Brain microvascular endothelial cell (primary cell): ENCODE measurements around the gene TNS3.

ENCODE experiments used
- DNase-seq: peaks from one replicate; pipeline ENCODE4 v3.0.0-alpha.2; 2020
- H3K27ac ChIP-seq: fragments of 250-450 bp; sonication (Bioruptor Pico); 2 replicates; pipeline ENCODE4 v1.5.1; 2020; ENCODE audit warnings: mild to moderate bottlenecking, moderate library complexity
- H3K27me3 ChIP-seq: fragments of 250-450 bp; sonication (Bioruptor Pico); replicated peaks from 2 replicates; pipeline ENCODE4 v1.5.1; 2020; ENCODE audit warnings: mild to moderate bottlenecking
- H3K36me3 ChIP-seq: fragments of 250-450 bp; sonication (Bioruptor Pico); replicated peaks from 2 replicates; pipeline ENCODE4 v1.5.1; 2020; ENCODE audit warnings: mild to moderate bottlenecking
- H3K4me3 ChIP-seq: 2 replicates; pipeline ENCODE4 v1.5.1; 2011; ENCODE audit warnings: low read depth, mild to moderate bottlenecking, control low read depth, low read length, moderate library complexity
- in situ Hi-C: cut with HindIII; loops from 2 replicates; pipeline ENCODE4 v1.10.0; 2017; ENCODE audit warnings: low sequenced_read_pairs, low pct_ligation_motif_present
- TF ChIP-seq, protein P1 (sequence below): IDR thresholded peaks from 2 replicates; pipeline ENCODE4 v1.5.1; 2011; ENCODE audit warnings: low read depth, mild to moderate bottlenecking, moderate library complexity, low read length, control low read depth, inconsistent platforms; ENCODE audit errors: missing control alignments

TNS3 gene

DNA sequence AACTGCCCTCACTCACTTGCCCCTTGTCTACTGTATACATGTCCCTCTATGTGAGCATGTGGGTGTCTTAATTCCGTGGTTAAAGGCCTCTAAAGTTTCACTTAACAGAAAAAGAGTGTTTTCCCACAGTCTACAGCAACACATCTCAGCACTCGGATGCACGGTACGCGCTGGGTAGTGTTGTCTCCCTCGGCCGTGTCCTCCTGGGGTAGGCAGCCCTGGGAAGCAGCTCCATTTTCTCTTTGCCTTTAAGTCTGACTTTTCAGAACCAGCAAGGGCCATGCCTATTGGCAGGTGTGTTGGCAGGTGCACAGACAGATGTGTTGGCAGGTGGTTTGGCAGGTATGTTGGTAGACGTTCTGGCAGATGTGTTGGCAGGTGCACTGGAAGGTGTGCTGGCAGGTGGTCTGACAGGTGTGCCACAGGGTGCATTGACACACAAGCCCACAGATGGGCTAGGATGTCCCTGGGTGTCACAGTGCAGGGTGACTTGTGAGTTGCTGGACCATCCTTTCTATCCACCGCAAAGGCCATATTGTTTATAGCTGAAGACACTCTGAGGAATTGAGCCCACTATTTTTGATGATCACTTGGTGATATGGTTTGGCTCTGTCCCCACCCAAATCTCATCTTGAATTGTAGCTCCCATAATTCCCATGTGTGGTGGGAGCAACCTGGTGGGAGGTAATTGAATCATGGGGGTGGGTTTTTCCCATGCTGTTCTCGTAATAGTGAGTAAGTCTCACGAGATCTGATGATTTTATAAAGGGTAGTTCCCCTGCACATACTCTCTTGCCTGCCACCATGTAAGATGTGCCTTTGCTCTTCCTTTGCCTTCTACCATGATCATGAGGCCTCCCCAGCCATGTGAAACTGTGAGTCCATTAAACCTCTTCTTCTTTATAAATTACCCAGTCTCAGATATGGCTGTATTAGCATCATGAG lies 296.9 kb downstream of the TNS3 start:
- peak overlapping the region; percentile 45 for H3K27ac ChIP-seq
- H3K27me3 ChIP-seq = no peaks in the 10 kb centered on the region
- H3K36me3 ChIP-seq = peaks cover 63% of the 10 kb centered on the region
- no peak for DNase-seq
- TF ChIP-seq, protein P1, sequence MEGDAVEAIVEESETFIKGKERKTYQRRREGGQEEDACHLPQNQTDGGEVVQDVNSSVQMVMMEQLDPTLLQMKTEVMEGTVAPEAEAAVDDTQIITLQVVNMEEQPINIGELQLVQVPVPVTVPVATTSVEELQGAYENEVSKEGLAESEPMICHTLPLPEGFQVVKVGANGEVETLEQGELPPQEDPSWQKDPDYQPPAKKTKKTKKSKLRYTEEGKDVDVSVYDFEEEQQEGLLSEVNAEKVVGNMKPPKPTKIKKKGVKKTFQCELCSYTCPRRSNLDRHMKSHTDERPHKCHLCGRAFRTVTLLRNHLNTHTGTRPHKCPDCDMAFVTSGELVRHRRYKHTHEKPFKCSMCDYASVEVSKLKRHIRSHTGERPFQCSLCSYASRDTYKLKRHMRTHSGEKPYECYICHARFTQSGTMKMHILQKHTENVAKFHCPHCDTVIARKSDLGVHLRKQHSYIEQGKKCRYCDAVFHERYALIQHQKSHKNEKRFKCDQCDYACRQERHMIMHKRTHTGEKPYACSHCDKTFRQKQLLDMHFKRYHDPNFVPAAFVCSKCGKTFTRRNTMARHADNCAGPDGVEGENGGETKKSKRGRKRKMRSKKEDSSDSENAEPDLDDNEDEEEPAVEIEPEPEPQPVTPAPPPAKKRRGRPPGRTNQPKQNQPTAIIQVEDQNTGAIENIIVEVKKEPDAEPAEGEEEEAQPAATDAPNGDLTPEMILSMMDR = no peak
- no peak overlapping the region for H3K4me3 ChIP-seq
- in situ Hi-C loops = no loop called here

DNA sequence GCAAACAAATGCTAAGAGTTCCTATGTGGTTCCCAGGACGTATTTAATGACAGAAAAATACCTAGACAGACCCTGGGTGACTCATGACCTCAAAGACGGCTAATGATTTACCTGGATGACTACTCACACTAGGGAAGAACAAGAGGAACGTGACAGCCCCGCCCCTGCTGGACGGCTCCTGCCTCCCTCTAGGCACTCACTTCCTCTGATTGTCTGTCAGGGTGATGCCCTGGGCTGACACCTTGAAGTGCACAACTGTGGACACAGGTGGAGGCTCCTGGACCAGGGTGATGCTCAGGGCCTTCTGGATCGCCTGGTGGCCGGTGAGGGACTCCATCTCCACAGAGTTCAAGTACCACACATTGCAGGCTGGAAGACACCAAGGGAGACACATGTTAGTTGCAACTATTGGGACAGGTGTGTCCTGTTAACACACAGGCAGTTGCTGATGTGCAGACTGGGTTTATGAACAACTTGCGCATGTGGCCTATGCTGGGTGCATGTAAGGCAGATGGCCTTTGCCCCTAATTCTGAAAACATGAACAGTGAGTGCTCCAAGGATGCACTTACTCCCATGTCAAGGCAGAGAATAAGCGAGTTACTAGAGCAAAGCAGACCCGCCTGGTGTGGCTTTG lies 298.3 kb downstream of the TNS3 start:
- in situ Hi-C loops = no loop called here
- TF ChIP-seq, protein P1 = no peak
- Histone ChIP-seq H3K4me3 (no peak overlapping the region), H3K36me3 (peaks cover 60% of the 10 kb centered on the region), H3K27ac (no peak overlapping the region), H3K27me3 (no peaks in the 10 kb centered on the region)
- no peak for DNase-seq

DNA sequence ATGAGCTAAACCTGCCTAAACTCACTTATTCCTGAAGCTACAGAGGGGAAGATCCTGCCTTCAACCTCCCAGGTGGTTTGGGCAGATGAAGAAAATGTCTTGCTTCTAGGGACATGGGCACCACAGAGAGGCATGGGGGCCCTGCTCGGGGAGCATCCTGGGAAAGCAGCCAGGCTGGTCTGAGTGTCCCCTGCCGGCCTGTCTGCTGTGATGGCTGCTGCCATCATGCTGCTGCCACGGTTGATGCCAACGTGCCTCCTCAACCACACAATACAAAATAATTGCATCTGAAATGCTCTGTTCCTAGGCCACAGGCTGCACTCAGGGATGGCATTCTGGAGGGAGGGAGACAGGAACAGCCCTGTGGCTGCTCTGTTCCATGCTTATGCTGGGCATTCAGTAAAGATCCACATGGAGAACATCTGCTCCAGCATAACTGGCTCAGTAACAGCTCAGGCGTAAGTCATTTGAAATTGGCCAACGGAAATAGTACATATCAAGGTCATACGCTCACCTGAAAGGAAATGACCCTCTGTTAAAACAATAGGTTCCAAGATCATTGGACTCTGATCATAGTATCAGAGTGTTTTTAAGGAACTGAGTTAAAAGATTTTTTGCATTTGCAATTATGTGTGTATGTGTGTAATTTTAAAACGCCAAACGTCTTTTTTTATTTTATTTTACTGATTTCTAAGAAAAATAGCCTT lies 299.0 kb downstream of the TNS3 start:
- TF ChIP-seq, protein P1 = no peak
- H3K27ac ChIP-seq = no peak overlapping the region
- no peaks in the 10 kb centered on the region for H3K27me3 ChIP-seq
- peaks cover 59% of the 10 kb centered on the region for H3K36me3 ChIP-seq
- in situ Hi-C loops = no loop called here
- no peak for DNase-seq
- no peak overlapping the region for H3K4me3 ChIP-seq

DNA sequence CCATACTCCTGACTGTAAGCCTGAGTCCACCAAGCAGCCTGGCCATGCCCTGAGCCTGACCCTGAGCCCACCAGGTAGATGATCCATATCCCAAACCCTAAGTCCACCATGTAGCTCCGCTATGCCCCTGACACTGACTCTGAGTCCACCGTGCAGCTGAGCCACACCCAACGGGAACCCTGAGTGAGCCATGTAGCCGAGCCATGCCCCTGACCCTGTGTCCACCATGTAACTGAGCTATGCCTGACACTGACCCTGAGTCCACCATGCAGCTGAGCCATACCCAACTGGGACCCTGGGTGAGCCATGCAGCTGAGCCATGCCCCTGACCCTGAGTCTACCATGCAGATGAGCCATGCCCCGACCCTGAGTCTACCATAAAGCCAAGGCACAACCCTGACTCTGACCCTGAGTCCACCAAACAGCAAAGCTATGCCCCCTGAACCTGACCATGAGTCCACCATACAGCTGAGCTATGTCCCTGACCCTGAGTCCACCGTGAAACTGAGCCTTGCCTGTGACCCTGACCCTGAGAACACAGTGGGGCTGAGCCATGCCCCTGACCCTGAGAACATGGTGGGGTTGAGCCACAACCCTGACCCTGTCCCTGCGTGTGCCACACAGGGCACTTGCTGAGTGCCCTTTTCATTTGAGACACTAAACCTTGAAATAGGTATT lies 299.8 kb downstream of the TNS3 start:
- TF ChIP-seq, protein P1 = no peak
- H3K4me3 ChIP-seq = no peak overlapping the region
- no peak overlapping the region for H3K27ac ChIP-seq
- in situ Hi-C loops = no loop called here
- no peak for DNase-seq
- H3K27me3 ChIP-seq = no peaks in the 10 kb centered on the region
- H3K36me3 ChIP-seq = peaks cover 59% of the 10 kb centered on the region

DNA sequence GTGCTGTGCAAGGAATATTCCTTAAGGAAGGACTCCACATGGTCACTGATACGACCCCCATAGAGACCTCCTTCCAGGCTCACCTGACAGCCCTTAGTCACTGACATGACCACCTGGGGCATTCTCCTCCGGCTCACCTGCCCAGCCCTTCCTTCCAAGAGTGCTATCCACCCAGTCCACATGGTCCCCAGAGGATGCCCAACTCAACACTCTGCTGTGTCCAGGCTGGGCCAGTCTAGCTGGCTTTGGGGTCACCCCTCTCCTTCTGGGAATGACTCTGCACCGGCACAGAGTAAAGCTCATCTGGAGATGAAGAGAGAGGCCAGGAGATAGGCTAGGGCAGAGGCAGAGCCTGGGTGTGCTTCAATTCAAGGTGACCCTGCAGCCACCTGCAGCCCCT lies 300.8 kb downstream of the TNS3 start:
- H3K36me3 ChIP-seq = peaks cover 66% of the 10 kb centered on the region
- DNase-seq = no peak
- H3K27ac ChIP-seq = no peak overlapping the region
- TF ChIP-seq, protein P1 = no peak
- H3K27me3 ChIP-seq = no peaks in the 10 kb centered on the region
- in situ Hi-C loops = no loop called here
- no peak overlapping the region for H3K4me3 ChIP-seq
